ENCODE results near the gene NAPA. TPM values are rescaled to one million over a fixed set of nuclear protein-coding genes. Genes with fewer than 3 reads are reported as not detected.

The NAPA gene
- polyA plus RNA-seq, 6 donors from 2014 or later, result 68.5 to 111 (median 78.4) TPM

DNA sequence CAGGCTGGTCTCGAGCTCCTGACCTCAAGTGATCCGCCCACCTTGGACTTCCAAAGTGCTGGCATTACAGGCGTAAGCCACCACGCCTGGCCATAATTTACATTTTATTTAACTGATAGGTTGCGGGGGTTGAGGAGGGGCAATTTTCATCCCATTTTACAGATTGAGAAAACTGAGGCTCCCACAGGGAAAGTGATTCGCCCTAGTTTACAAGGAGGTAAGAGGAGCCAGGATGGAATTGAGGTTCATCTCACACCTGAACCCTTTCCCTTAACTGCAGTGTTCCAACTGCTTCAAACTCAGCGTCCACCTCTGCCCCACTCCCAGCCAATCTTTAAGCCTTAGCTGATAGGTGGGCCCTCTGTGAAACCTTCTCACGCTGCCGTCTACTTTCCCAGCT, 4.0 kb upstream of the NAPA start:
- DNase-seq, result no peak
- ATAC-seq (ENCODE audit: low read depth in 2 of 2), result no peak
- Mint-ChIP-seq H3K4me3 (peak overlapping the region in 5 of 8 donors; percentile 8 to 73 (median 49)), H3K4me1 (peaks cover 51 to 79% (median 71%) of the 10 kb centered on the region in 3 donors), H3K27me3 (peaks cover 17 to 26% (median 18%) of the 10 kb centered on the region in 3 donors), H3K36me3 (no peaks in the 10 kb centered on the region), H3K27ac (peak overlapping the region in 2 of 6 donors; percentile 44 to 87), H3K9me3 (no peaks in the 10 kb centered on the region)

DNA sequence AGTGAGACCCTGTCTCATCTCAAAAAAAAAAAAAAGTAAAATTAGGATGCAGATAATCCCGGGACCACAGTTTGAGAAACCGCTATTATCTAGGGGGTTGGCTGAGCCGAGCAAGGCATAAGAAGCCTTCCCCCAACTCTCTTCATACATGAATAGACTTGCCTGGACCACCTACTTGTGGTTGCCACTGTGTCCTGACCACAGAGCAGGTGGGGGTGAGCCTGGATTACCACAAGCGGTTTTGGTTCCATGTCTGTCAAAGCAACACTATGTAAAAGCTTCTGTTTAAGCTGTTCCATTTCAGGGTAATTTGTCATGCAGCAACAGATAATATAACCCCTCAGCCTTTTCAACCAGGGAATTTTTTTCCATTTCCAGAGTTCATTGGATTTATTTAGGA, 3.3 kb upstream of the NAPA start:
- ATAC-seq (ENCODE audit: low read depth in 2 of 2), result peak; percentile 31 to 32
- Mint-ChIP-seq H3K27ac (peak overlapping the region in 5 of 6 donors; percentile 49 to 86 (median 82)), H3K27me3 (peaks cover 9 to 19% (median 11%) of the 10 kb centered on the region in 3 donors), H3K9me3 (no peaks in the 10 kb centered on the region), H3K4me3 (peak overlapping the region in 7 of 8 donors; percentile 43 to 78 (median 62)), H3K36me3 (no peaks in the 10 kb centered on the region), H3K4me1 (peaks cover 52 to 79% (median 73%) of the 10 kb centered on the region in 3 donors)
- DNase-seq, result peak; percentile 76

DNA sequence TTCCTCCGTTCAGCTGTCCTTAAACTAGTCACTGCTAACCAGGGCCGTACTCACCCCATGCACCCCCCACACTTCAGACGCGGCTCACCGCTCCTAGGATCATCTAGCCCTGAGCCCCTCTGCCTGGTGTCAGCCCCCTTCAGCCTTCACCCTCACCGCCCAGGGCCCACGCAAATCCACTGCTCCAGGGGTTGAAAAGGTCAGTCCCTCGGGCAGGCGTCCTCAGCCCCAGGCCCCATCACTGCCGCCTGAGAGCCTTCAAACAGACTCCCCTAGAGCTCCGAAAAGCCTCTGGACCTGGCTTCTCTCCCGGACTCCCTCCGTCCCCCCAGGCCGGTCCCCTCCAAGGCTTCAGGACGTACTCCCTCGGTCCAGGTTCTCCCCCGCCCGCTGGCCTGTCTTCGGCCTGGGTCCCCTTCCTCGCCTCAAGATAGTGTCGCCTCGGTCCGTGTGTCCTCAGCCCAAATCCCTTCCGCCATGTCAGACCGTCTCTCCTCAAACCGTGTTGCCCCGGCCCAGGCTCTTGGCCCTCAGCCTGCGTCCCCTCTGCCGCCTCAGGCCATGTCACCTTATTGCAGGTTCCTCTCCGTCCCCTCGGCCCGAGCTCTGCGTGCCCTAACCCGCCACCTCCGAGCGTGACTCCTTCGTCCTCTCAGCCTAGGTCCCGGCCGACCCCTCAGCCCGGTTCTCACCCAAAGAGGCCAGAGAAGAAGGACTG, 553 bp downstream of the NAPA start:
- Mint-ChIP-seq H3K27me3 (no peaks in the 10 kb centered on the region), H3K9me3 (no peaks in the 10 kb centered on the region), H3K4me1 (peaks cover 69 to 89% (median 84%) of the 10 kb centered on the region in 3 donors), H3K27ac (peak overlapping the region; percentile 99 to 100 (median 100)), H3K4me3 (peak overlapping the region; percentile 95 to 100 (median 99)), H3K36me3 (no peaks in the 10 kb centered on the region)
- ATAC-seq (ENCODE audit: low read depth in 2 of 2), result peak; percentile 0 to 1
- DNase-seq, result no peak

DNA sequence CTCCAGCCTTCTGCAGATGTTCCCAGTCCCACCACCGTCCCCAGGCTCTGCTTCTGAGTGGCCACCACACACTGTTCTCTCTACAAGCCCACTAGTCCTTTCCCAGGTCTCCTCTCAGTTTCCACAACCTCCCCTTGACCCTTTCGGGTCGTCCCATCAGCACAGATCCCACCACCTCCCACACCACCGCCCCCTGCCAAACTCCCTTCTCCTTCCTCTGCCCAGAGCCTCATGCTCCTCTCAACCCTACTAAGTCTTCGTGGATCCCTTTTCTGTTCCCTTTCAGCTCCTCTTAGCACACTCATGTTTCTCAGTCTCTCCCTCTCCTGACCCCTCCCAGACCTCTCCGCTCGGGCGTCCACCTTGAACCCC, 1.9 kb downstream of the NAPA start:
- no peaks in the 10 kb centered on the region for H3K27me3 Mint-ChIP-seq
- H3K36me3 Mint-ChIP-seq, result no peaks in the 10 kb centered on the region
- H3K4me1 Mint-ChIP-seq, result peaks cover 59 to 76% (median 71%) of the 10 kb centered on the region in 3 donors
- no peaks in the 10 kb centered on the region for H3K9me3 Mint-ChIP-seq
- peak overlapping the region; percentile 89 to 100 (median 100) for H3K27ac Mint-ChIP-seq
- ATAC-seq (ENCODE audit: low read depth in 2 of 2) (no peak), DNase-seq (no peak)
- peak overlapping the region; percentile 79 to 100 (median 98) for H3K4me3 Mint-ChIP-seq

DNA sequence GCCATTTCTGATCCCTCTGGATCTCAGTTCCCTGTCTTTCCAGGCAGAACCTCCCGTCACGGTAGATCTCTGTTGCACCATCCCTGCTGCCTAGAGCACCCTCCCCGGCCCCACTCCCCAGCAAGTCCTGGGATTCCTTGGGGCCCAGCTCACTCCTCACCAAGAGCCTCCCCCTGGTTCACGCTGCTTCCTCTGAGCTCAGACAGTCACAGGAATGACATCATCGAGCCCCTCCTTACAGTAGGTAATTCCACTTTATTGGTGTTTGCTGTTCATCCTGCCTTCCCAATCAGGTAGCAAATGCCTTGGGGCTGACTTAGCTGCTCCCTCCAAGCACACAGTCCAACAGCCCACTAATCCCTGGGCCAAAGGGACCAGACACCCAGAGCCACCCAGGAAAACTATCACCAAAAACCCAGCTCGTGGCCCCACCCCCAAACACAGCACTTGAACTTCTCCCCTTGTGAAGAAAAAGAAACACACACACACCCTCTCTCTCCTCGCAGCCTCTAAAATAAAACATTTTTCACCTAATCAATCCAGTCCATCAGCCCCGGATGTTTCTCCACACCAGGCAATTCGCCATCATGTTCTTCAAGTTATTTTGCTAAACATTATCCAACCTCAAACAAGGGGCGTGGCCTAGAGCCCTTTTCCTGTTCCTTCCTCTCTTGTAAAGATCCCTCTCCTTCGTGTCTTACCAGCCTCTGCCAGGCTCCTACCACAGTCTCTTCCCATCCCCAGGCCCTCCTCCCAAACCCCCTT, 2.5 kb downstream of the NAPA start:
- peak overlapping the region; percentile 79 to 100 (median 98) for H3K4me3 Mint-ChIP-seq
- ATAC-seq (ENCODE audit: low read depth in 2 of 2) (no peak), DNase-seq (no peak)
- H3K9me3 Mint-ChIP-seq, result no peaks in the 10 kb centered on the region
- H3K27me3 Mint-ChIP-seq, result no peaks in the 10 kb centered on the region
- H3K4me1 Mint-ChIP-seq, result peaks cover 58 to 78% (median 68%) of the 10 kb centered on the region in 3 donors
- peak overlapping the region; percentile 78 to 100 (median 100) for H3K27ac Mint-ChIP-seq
- H3K36me3 Mint-ChIP-seq, result no peaks in the 10 kb centered on the region

DNA sequence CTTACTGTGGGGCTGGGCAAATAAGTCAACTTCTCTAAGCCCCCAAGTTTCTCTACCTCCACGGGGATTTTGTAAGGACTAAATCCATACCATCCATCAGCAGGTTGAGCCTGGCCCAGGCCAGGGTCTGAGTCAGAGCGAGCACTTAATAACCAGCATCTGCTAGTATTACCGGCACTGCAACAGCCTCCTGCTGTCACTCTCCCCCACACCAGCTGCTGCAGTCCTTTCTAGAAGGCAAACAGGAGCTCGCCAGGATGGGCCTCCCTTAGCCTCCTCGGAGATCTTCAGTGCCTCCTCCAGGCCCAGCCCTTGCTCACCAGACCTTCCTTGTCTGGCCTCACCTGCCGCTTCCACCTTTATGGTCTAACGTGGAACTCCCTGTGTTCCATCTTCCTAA, 3.2 kb downstream of the NAPA start:
- peaks cover 56 to 75% (median 66%) of the 10 kb centered on the region in 3 donors for H3K4me1 Mint-ChIP-seq
- ATAC-seq (ENCODE audit: low read depth in 2 of 2) (no peak), DNase-seq (no peak)
- H3K9me3 Mint-ChIP-seq, result no peaks in the 10 kb centered on the region
- H3K4me3 Mint-ChIP-seq, result peak overlapping the region in 4 of 8 donors; percentile 7 to 95 (median 14)
- H3K27ac Mint-ChIP-seq, result peak overlapping the region in 3 of 6 donors; percentile 54 to 100 (median 71)
- no peaks in the 10 kb centered on the region for H3K27me3 Mint-ChIP-seq
- no peaks in the 10 kb centered on the region for H3K36me3 Mint-ChIP-seq

DNA sequence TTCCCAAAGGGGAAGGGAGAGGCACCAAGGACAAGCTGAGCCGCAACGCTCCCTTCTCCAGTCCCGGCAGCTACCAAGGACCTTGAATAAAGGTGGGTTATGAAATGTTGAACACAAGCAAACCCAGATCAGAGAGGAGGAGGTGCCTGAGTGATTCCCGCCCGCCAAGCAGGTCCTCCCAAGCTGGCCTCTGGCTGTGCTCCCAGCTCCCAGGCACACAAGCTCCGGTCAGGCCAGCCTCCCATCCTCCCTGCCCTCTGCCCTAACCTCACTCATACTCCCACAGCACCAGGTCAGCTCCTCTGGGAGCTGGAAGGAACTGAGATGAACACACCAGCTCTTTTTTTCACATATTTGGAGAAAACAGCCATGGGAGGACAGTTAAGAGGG, 3.7 kb downstream of the NAPA start:
- no peaks in the 10 kb centered on the region for H3K27me3 Mint-ChIP-seq
- peak overlapping the region in 2 of 8 donors; percentile 16 to 95 for H3K4me3 Mint-ChIP-seq
- ATAC-seq (ENCODE audit: low read depth in 2 of 2) (no peak), DNase-seq (no peak)
- peak overlapping the region in 3 of 6 donors; percentile 37 to 85 (median 70) for H3K27ac Mint-ChIP-seq
- H3K4me1 Mint-ChIP-seq, result peaks cover 50 to 69% (median 60%) of the 10 kb centered on the region in 3 donors
- H3K36me3 Mint-ChIP-seq, result no peaks in the 10 kb centered on the region
- no peaks in the 10 kb centered on the region for H3K9me3 Mint-ChIP-seq

DNA sequence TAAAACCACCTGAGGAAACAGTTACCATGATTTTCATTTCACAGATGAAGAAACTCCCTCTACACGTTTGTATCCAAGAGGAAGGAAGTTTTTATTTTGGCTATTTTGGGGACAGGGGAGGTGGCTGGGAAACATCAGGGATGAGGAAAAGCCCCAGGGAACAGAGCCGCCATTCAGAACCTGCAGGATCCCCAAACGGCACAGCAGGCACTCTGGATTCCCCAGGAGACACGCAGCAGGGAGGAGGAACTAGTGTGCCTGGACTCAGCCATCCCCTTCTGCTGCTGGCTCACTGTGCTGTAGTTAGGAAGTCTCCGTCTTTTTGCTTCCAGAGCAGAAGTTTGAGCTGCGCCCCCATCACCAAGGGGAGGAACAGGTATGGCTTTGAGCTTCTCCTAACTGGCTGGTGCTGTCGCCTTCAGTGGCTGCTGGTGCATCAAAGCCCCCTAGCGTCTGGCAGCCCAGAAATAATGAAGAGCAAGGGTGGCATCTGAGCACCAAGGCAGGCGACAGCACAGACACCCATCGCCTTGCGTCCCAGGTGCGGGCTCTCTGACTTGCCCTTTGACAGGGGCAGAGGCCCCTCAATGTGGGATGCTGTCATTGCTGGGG, 4.2 kb downstream of the NAPA start:
- Mint-ChIP-seq H3K27me3 (no peaks in the 10 kb centered on the region), H3K9me3 (no peaks in the 10 kb centered on the region), H3K36me3 (no peaks in the 10 kb centered on the region), H3K4me1 (peaks cover 48 to 65% (median 55%) of the 10 kb centered on the region in 3 donors), H3K4me3 (peak overlapping the region in 2 of 8 donors; percentile 5 to 95), H3K27ac (peak overlapping the region in 3 of 6 donors; percentile 15 to 70 (median 30))
- DNase-seq, result no peak
- no peak for ATAC-seq (ENCODE audit: low read depth in 2 of 2)

DNA sequence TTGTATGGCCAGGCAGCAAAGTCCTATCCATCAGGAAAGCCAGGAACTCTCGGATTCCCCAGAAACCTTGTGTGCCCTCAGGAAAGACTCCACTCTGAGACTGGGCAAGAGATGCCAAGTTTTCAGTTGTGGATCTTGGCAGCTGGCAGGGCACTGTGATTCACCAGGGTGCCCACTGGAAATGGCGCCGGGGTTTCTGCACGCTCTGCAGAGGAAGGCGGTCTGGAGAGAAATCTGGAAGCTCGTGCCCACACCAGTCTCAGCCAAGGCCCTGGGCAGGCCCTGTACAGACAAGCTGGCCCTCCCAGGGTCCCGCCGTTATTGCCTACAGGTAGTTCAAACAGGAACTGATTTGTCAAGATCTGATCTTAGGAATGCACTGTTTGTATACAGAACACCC, 4.9 kb downstream of the NAPA start:
- Mint-ChIP-seq H3K27me3 (no peaks in the 10 kb centered on the region), H3K27ac (peak overlapping the region in 1 of 6 donors; percentile 70), H3K4me1 (peaks cover 48 to 68% (median 52%) of the 10 kb centered on the region in 3 donors), H3K4me3 (peak overlapping the region in 3 of 8 donors; percentile 10 to 95 (median 26)), H3K36me3 (no peaks in the 10 kb centered on the region), H3K9me3 (no peaks in the 10 kb centered on the region)
- no peak for ATAC-seq (ENCODE audit: low read depth in 2 of 2)
- no peak for DNase-seq

DNA sequence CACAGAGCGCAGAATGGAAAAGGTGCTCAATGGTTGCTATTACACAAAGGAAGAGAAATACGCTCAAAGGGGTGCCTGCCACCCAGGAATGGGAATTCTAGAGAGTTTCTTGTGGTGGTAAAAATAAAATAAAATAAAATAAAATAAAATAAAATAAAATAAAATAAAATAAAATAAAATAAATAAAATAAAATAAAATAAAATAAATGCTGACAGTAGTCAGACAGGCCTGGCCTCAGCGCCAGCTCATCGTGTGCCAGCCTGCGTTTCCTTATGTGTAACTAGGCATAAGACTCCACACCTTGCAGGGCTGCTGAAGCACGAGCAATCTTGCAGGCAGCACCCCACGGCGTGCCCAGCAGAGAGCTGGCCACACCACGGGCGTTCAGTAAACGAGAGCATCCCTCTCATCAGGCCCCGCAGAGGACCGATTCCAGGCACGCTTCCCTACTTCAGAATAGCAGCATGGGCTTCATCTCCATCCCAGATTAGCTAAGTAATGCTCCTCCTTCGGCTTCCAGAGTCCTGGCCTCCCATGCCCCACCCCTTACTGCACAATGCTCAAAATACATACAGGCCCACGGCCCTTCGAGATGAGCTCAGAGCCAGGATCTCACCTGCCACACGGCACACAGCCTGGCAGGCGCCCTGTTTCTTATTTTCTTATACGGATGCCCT, 5.6 kb downstream of the NAPA start:
- ATAC-seq (ENCODE audit: low read depth in 2 of 2) (no peak), DNase-seq (no peak)
- Mint-ChIP-seq H3K27me3 (no peaks in the 10 kb centered on the region), H3K27ac (peak overlapping the region in 2 of 6 donors; percentile 15 to 33), H3K4me1 (peaks cover 42 to 61% (median 46%) of the 10 kb centered on the region in 3 donors), H3K4me3 (peak overlapping the region in 1 of 8 donors; percentile 95), H3K9me3 (no peaks in the 10 kb centered on the region), H3K36me3 (no peaks in the 10 kb centered on the region)

DNA sequence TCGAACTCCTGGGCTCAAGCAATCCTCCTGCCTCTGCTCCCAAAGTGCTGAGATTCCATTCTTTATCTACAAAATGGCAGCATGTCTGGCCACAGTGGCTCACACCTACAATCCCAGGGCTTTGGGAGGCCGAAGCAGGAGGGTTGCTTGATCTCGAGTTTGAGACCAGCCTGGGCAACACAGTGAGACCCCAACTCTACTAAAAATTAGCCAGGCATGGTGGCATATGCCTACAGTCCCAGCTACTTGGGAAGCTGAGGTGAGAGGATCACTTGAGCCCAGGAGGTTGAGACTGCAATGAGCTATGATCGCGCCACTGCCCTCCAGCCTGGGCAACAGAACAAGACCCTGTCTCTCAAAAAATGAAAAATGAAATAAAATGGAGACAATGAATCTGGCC, 6.1 kb downstream of the NAPA start:
- H3K4me1 Mint-ChIP-seq, result peaks cover 36 to 55% (median 41%) of the 10 kb centered on the region in 3 donors
- H3K4me3 Mint-ChIP-seq, result peak overlapping the region in 2 of 8 donors; percentile 3 to 27
- no peaks in the 10 kb centered on the region for H3K36me3 Mint-ChIP-seq
- ATAC-seq (ENCODE audit: low read depth in 2 of 2), result no peak
- no peaks in the 10 kb centered on the region for H3K9me3 Mint-ChIP-seq
- H3K27ac Mint-ChIP-seq, result peak overlapping the region in 1 of 6 donors; percentile 53
- DNase-seq, result no peak
- H3K27me3 Mint-ChIP-seq, result no peaks in the 10 kb centered on the region

DNA sequence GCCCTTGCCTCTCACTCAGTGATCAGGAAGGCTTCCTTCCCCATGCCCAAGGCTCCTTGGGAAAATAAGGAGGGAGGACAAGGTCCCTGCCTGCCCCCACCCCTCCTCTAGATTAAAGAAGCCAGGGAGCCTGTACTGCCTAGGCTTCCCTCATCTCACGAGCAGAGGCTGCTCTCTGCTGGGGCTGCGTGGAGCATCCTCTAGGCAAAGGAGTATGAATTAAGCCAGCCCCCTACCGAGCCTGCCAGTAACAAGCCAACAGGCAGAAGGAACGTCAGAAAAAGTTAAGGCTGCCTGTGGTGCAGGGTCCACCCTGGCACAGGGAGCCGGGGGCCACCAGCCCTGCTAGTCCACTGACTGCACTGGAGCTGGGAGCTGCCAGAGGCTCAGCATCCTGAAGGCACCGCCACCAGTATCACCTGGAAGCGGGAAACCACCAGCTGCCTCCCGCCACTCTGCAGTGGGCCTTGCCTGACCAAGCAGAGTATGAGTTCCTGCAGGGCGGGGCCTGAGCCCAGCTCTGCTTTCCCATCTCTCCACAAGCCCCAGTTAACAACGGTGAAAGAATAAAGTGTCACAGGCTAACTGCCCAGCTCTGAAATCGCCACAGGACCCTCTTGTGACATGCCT, 6.8 kb downstream of the NAPA start:
- DNase-seq, result no peak
- H3K9me3 Mint-ChIP-seq, result no peaks in the 10 kb centered on the region
- no peaks in the 10 kb centered on the region for H3K27me3 Mint-ChIP-seq
- peaks cover 33 to 53% (median 34%) of the 10 kb centered on the region in 3 donors for H3K4me1 Mint-ChIP-seq
- no peak for ATAC-seq (ENCODE audit: low read depth in 2 of 2)
- peak overlapping the region in 1 of 8 donors; percentile 27 for H3K4me3 Mint-ChIP-seq
- H3K27ac Mint-ChIP-seq, result peak overlapping the region in 1 of 6 donors; percentile 53
- peaks cover 5 to 7% of the 10 kb centered on the region in 2 donors for H3K36me3 Mint-ChIP-seq
